ENCODE measurements around the gene GAD2.

GAD2 gene

GRCh38 chr10:26243351-26243720 lies 26.8 kb downstream of the GAD2 start:
- Mint-ChIP-seq H3K4me3 (no peak overlapping the region), H3K36me3 (ENCODE audit: low read depth) (no peaks in the 10 kb centered on the region), H3K27ac (no peak overlapping the region), H3K9me3 (no peaks in the 10 kb centered on the region), H3K27me3 (peaks cover 41% of the 10 kb centered on the region), H3K4me1 (ENCODE audit: low read depth) (no peaks in the 10 kb centered on the region)
- no peak for DNase-seq

- no peaks in the 10 kb centered on the region for H3K9me3 Mint-ChIP-seq
- no peak for DNase-seq
- peaks cover 8% of the 10 kb centered on the region for H3K27me3 Mint-ChIP-seq
- H3K4me3 Mint-ChIP-seq, result no peak overlapping the region
- no peaks in the 10 kb centered on the region for H3K36me3 Mint-ChIP-seq (ENCODE audit: low read depth)
- no peak overlapping the region for H3K27ac Mint-ChIP-seq
- H3K4me1 Mint-ChIP-seq (ENCODE audit: low read depth), result no peaks in the 10 kb centered on the region
Observed at GRCh38 chr10:26249681-26250080, 33.1 kb downstream of the GAD2 start.

GRCh38 chr10:26251925-26252324 lies 35.4 kb downstream of the GAD2 start:
- Mint-ChIP-seq H3K27me3 (peaks cover 10% of the 10 kb centered on the region), H3K27ac (no peak overlapping the region), H3K9me3 (no peaks in the 10 kb centered on the region), H3K36me3 (ENCODE audit: low read depth) (no peaks in the 10 kb centered on the region), H3K4me1 (ENCODE audit: low read depth) (no peaks in the 10 kb centered on the region), H3K4me3 (no peak overlapping the region)
- no peak for DNase-seq

- DNase-seq, result no peak
- Mint-ChIP-seq H3K36me3 (ENCODE audit: low read depth) (no peaks in the 10 kb centered on the region), H3K27me3 (peaks cover 16% of the 10 kb centered on the region), H3K4me1 (ENCODE audit: low read depth) (no peaks in the 10 kb centered on the region), H3K27ac (no peak overlapping the region), H3K9me3 (no peaks in the 10 kb centered on the region), H3K4me3 (no peak overlapping the region)
Observed at GRCh38 chr10:26254616-26255015, 38.0 kb downstream of the GAD2 start.

DNA sequence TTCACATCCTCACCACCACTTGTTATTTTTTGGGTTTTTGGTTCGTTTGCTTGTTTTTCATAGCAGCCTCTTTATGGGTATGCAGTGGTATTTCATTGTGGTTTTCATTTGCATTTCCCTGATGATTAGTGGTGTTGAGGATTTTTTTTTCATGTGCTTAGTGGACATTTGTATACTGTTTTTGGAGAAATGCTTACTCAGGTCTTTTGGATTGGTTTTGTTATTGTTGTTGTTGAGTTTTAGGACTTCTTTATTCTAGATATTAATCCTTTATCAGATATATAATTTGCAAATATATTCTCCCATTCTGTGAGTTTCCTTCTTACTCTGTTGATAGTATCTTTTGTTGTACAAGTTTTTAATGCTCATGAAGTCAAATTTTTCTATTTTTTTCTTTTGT lies 42.8 kb downstream of the GAD2 start:
- Mint-ChIP-seq H3K4me3 (no peak overlapping the region), H3K27me3 (peaks cover 32% of the 10 kb centered on the region), H3K27ac (no peak overlapping the region), H3K9me3 (no peaks in the 10 kb centered on the region), H3K36me3 (ENCODE audit: low read depth) (no peaks in the 10 kb centered on the region), H3K4me1 (ENCODE audit: low read depth) (no peaks in the 10 kb centered on the region)
- DNase-seq, result no peak

- no peak overlapping the region for H3K27ac Mint-ChIP-seq
- DNase-seq, result no peak
- peaks cover 26% of the 10 kb centered on the region for H3K27me3 Mint-ChIP-seq
- no peak overlapping the region for H3K4me3 Mint-ChIP-seq
- no peaks in the 10 kb centered on the region for H3K4me1 Mint-ChIP-seq (ENCODE audit: low read depth)
- no peaks in the 10 kb centered on the region for H3K9me3 Mint-ChIP-seq
- no peaks in the 10 kb centered on the region for H3K36me3 Mint-ChIP-seq (ENCODE audit: low read depth)
Observed at GRCh38 chr10:26269754-26270153, 53.2 kb downstream of the GAD2 start.

DNA sequence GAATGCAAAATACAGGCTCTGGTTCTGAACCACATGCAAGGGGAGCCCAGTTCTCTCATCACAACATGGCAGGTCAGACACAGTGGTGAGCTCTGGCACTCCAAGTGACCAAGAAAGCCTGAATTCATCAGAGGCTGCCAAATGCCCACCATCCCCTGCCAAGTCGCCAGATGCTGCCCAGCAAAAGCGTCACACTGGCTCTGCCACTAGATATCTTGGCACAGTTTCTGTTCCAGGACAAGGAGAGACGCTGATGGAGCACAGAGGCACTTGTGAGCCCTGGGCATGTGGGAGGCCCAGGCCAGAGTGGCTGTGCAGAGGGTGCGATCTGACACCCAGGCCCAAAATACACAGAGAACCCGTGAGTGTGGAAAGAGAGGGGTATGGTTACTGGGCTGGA lies 57.8 kb downstream of the GAD2 start:
- Mint-ChIP-seq H3K27me3 (peaks cover 9% of the 10 kb centered on the region), H3K4me3 (no peak overlapping the region), H3K36me3 (ENCODE audit: low read depth) (no peaks in the 10 kb centered on the region), H3K27ac (no peak overlapping the region), H3K9me3 (no peaks in the 10 kb centered on the region), H3K4me1 (ENCODE audit: low read depth) (no peaks in the 10 kb centered on the region)
- no peak for DNase-seq

- H3K36me3 Mint-ChIP-seq (ENCODE audit: low read depth), result no peaks in the 10 kb centered on the region
- DNase-seq, result no peak
- H3K27me3 Mint-ChIP-seq, result peaks cover 4% of the 10 kb centered on the region
- H3K9me3 Mint-ChIP-seq, result no peaks in the 10 kb centered on the region
- no peak overlapping the region for H3K4me3 Mint-ChIP-seq
- H3K4me1 Mint-ChIP-seq (ENCODE audit: low read depth), result no peaks in the 10 kb centered on the region
- no peak overlapping the region for H3K27ac Mint-ChIP-seq
Observed at GRCh38 chr10:26278295-26278694, 61.7 kb downstream of the GAD2 start.

- no peaks in the 10 kb centered on the region for H3K36me3 Mint-ChIP-seq (ENCODE audit: low read depth)
- no peak overlapping the region for H3K27ac Mint-ChIP-seq
- H3K4me1 Mint-ChIP-seq (ENCODE audit: low read depth), result no peaks in the 10 kb centered on the region
- H3K4me3 Mint-ChIP-seq, result no peak overlapping the region
- peaks cover 20% of the 10 kb centered on the region for H3K27me3 Mint-ChIP-seq
- DNase-seq, result no peak
- H3K9me3 Mint-ChIP-seq, result no peaks in the 10 kb centered on the region
Observed at GRCh38 chr10:26290236-26290635, 73.7 kb downstream of the GAD2 start.

- H3K4me3 Mint-ChIP-seq, result no peak overlapping the region
- no peaks in the 10 kb centered on the region for H3K36me3 Mint-ChIP-seq (ENCODE audit: low read depth)
- no peaks in the 10 kb centered on the region for H3K4me1 Mint-ChIP-seq (ENCODE audit: low read depth)
- peaks cover 22% of the 10 kb centered on the region for H3K27me3 Mint-ChIP-seq
- H3K9me3 Mint-ChIP-seq, result no peaks in the 10 kb centered on the region
- DNase-seq, result no peak
- H3K27ac Mint-ChIP-seq, result no peak overlapping the region
Observed at GRCh38 chr10:26291721-26292480, 75.3 kb downstream of the GAD2 start.

DNA sequence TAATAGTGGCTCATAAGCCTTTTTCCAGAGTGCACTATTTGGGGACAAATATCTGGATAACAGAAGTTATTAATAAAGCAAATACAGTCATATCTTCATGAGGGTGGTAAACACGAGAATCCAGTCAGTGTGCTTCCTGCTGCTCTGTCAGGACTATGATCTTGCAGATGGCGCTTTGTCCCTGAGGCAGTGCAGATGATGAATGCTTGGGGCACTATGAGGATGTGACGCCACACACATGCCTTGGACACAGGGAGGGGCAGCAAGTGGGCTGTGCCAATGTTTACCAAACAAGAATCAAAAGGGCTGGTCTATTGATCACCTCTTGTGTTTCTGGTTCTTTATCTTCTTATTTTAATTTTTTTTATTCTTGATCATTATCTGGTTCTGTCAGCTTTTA lies 79.8 kb downstream of the GAD2 start:
- Mint-ChIP-seq H3K27ac (no peak overlapping the region), H3K36me3 (ENCODE audit: low read depth) (no peaks in the 10 kb centered on the region), H3K4me3 (no peak overlapping the region), H3K4me1 (ENCODE audit: low read depth) (no peaks in the 10 kb centered on the region), H3K27me3 (peaks cover 13% of the 10 kb centered on the region), H3K9me3 (no peaks in the 10 kb centered on the region)
- DNase-seq, result no peak

GRCh38 chr10:26300001-26300400 lies 83.4 kb downstream of the GAD2 start:
- Mint-ChIP-seq H3K36me3 (ENCODE audit: low read depth) (no peaks in the 10 kb centered on the region), H3K27ac (no peak overlapping the region), H3K4me3 (no peak overlapping the region), H3K27me3 (peaks cover 2% of the 10 kb centered on the region), H3K4me1 (ENCODE audit: low read depth) (no peaks in the 10 kb centered on the region), H3K9me3 (no peaks in the 10 kb centered on the region)
- DNase-seq, result no peak

GRCh38 chr10:26303366-26303765 lies 86.8 kb downstream of the GAD2 start:
- Mint-ChIP-seq H3K27ac (no peak overlapping the region), H3K4me3 (no peak overlapping the region), H3K36me3 (ENCODE audit: low read depth) (no peaks in the 10 kb centered on the region), H3K9me3 (no peaks in the 10 kb centered on the region), H3K4me1 (ENCODE audit: low read depth) (no peaks in the 10 kb centered on the region), H3K27me3 (peaks cover 18% of the 10 kb centered on the region)
- no peak for DNase-seq

DNA sequence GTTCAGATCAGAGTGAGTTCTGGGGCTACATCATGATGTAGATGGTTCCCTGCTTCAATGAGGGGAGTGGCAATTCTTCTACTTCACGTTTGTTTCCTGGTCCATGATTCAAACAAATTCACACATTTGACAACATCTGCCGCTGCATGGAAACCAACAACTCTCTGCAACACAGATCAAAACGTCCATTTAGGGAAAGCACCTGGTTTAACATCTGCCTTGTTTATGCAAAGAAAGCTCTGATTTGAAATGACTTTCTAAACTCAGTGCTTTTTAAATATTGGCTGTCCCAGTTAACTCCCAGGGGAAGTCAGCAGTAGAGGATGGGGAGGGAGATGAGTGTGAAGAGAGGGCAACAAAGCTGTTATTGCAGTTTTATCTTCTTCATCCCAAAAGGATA lies 93.8 kb downstream of the GAD2 start:
- H3K27ac Mint-ChIP-seq, result no peak overlapping the region
- no peaks in the 10 kb centered on the region for H3K9me3 Mint-ChIP-seq
- peaks cover 45% of the 10 kb centered on the region for H3K27me3 Mint-ChIP-seq
- no peak for DNase-seq
- H3K36me3 Mint-ChIP-seq (ENCODE audit: low read depth), result no peaks in the 10 kb centered on the region
- H3K4me1 Mint-ChIP-seq (ENCODE audit: low read depth), result no peaks in the 10 kb centered on the region
- no peak overlapping the region for H3K4me3 Mint-ChIP-seq

- H3K4me3 Mint-ChIP-seq, result no peak overlapping the region
- no peaks in the 10 kb centered on the region for H3K4me1 Mint-ChIP-seq (ENCODE audit: low read depth)
- no peak for DNase-seq
- peaks cover 46% of the 10 kb centered on the region for H3K27me3 Mint-ChIP-seq
- H3K9me3 Mint-ChIP-seq, result no peaks in the 10 kb centered on the region
- H3K36me3 Mint-ChIP-seq (ENCODE audit: low read depth), result no peaks in the 10 kb centered on the region
- H3K27ac Mint-ChIP-seq, result no peak overlapping the region
Observed at GRCh38 chr10:26311383-26311940, 94.9 kb downstream of the GAD2 start.
